ENCODE measurements around the gene BBS9. TPM values are rescaled to one million over a fixed set of nuclear protein-coding genes. Genes with fewer than 3 reads are reported as not detected.

BBS9 gene
- total and polyA plus RNA-seq, 2 experiments from 2014 or later = 27.2 to 66.1 TPM

GRCh38 chr7:33411020-33411419, 281.7 kb downstream of the BBS9 start (continued):
- TF ChIP-seq ETS1 (IDR thresholded peaks at IDR 0.05) (no peak), JUNB (IDR thresholded peaks at IDR 0.05; ENCODE audit: unreplicated experiment) (no peak), ZNF114 (CRISPR knock-in tag; IDR thresholded peaks at IDR 0.05) (no peak), REST (IDR thresholded peaks at IDR 0.05; ENCODE audit: unreplicated experiment) (no peak), STAT1 (IDR thresholded peaks at IDR 0.05; ENCODE audit: unreplicated experiment) (no peak)

GRCh38 chr7:33412331-33412730, 283.0 kb downstream of the BBS9 start:
- no peaks in the 10 kb centered on the region for H3K27me3 Mint-ChIP-seq (ENCODE audit: insufficient read depth, low read depth, poor library complexity)
- Histone ChIP-seq H4K20me1 (replicated peaks; ENCODE audit: insufficient read depth) (no peaks in the 10 kb centered on the region), H2AFZ (no peak overlapping the region), H3K36me3 (ENCODE audit: insufficient read depth) (peaks cover 14% of the 10 kb centered on the region; the same call in 1 of the 2 replicates), H3K9me2 (ENCODE audit: insufficient read depth) (no peaks in the 10 kb centered on the region), H3K27ac (ENCODE audit: low read depth) (no peak overlapping the region), H3K4me2 (no peak overlapping the region), H3F3A (replicated peaks; ENCODE audit: low read depth) (no peaks in the 10 kb centered on the region), H3K4me1 (ENCODE audit: insufficient read depth) (no peaks in the 10 kb centered on the region), H3K27me3 (ENCODE audit: insufficient read depth) (no peaks in the 10 kb centered on the region), H3K4me3 (no peak overlapping the region), H3K79me2 (replicated peaks; ENCODE audit: insufficient read depth) (no peaks in the 10 kb centered on the region; the same call in 1 of the 2 replicates)
- H3K4me3 Mint-ChIP-seq = no peak overlapping the region
- H3K27ac Mint-ChIP-seq = no peak overlapping the region
- peaks cover 29% of the 10 kb centered on the region for H3K36me3 Mint-ChIP-seq (ENCODE audit: low read depth)
- no peaks in the 10 kb centered on the region for H3K4me1 Mint-ChIP-seq
- ATAC-seq (no peak), DNase-seq (ENCODE audit: low spot score) (no peak)
- peaks cover 25% of the 10 kb centered on the region for H3K9me3 Mint-ChIP-seq
- no peak for TF ChIP-seq ZNF114 (CRISPR knock-in tag; IDR thresholded peaks at IDR 0.05)
- TF ChIP-seq ETS1 (IDR thresholded peaks at IDR 0.05) = no peak
- no peak for TF ChIP-seq POLR2AphosphoS5 (IDR thresholded peaks at IDR 0.05; ENCODE audit: low read depth)
- TF ChIP-seq EZH2 (IDR thresholded peaks at IDR 0.05; ENCODE audit: low read depth, unreplicated experiment) = no peak
- no peak for TF ChIP-seq ZNF462 (CRISPR knock-in tag; IDR thresholded peaks at IDR 0.05)
- no peak for TF ChIP-seq JUNB (IDR thresholded peaks at IDR 0.05; ENCODE audit: unreplicated experiment)
- no peak for TF ChIP-seq STAT1 (IDR thresholded peaks at IDR 0.05; ENCODE audit: unreplicated experiment)
- no peak for TF ChIP-seq EZH2phosphoT487 (IDR thresholded peaks at IDR 0.05; ENCODE audit: unreplicated experiment)
- TF ChIP-seq CREB1 (CRISPR knock-in tag; IDR thresholded peaks at IDR 0.05; ENCODE audit: low read depth) = no peak

All from GM23338 (cell line).